ENCODE measurements around the gene CD2AP. TPM values are rescaled to one million over a fixed set of nuclear protein-coding genes. Genes with fewer than 3 reads are reported as not detected.
"Not testable (repeated sequence)": the region's sequence is repeated elsewhere in the genome, so short reads cannot be mapped to it uniquely, and the experiment has no call there.

Gene CD2AP
- total RNA-seq, 4 donors from 2014 or later: 49.8 to 140 (median 93.3) TPM

- Histone ChIP-seq H3K27me3 (no peaks in the 10 kb centered on the region), H3K9me3 (no peaks in the 10 kb centered on the region), H3K27ac (peak overlapping the region; percentile 16 to 67 (median 58)), H3K4me3 (no peak overlapping the region), H3K4me1 (peaks cover 3 to 38% (median 17%) of the 10 kb centered on the region in 4 donors), H3K36me3 (no peaks in the 10 kb centered on the region)
- WGBS, 2 donors (ENCODE audit: low coverage in 1 of 2): 22 to 51% methylated on average over 1 to 5 of the region's 5 CpGs
- peak; percentile 72 for DNase-seq
- intact Hi-C loops (cut with DNase I; ENCODE audit: low total_unique reads) (no loop called here), in situ Hi-C loops (cut with MboI; ENCODE audit: low pct_ligation_motif_present in 1 of 4, low pct_unique_long_range_greater_than_20kb in 1 of 4, low sequenced_read_pairs in 3 of 4) (loop anchor here in 2 of 4 donors (5.0 kb wide), 2 partner anchors 143 to 148 kb away; partner anchors contain the start of gene OPN5 (in 1 of the 2))
- no peak for TF ChIP-seq POLR2AphosphoS5 (IDR thresholded peaks at IDR 0.05)
- TF ChIP-seq CTCF (IDR thresholded peaks at IDR 0.05): no peak
- TF ChIP-seq POLR2A (IDR thresholded peaks at IDR 0.05): no peak
- no peak for TF ChIP-seq EP300 (IDR thresholded peaks at IDR 0.05; ENCODE audit: low read depth)
Observed at GRCh38 chr6:47634210-47635047, 156.8 kb downstream of the CD2AP start.

DNA sequence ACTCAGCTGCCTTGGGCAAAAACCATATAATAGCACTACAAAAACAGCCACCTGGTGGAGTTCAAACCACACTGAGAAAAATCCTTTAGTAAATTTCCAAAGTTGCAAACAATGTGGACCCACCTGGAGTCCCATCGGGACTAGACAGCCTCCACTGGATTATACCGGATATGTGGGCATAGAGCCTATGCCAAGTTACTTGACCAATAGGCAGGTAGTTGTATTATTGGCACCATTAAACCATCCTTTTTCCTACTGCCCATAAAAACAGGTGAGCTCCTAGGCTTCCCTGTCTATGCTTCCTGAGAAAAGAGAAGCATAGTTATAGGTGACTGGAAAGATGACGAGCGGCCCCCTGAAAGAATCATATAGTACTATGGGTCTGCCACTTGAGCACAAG, 169.1 kb downstream of the CD2AP start:
- H3K27me3 ChIP-seq: no peaks in the 10 kb centered on the region
- peaks cover 3 to 39% (median 23%) of the 10 kb centered on the region in 4 donors for H3K4me1 ChIP-seq
- no peak for TF ChIP-seq POLR2A (IDR thresholded peaks at IDR 0.05)
- TF ChIP-seq CTCF (IDR thresholded peaks at IDR 0.05): peak in 1 of 5 experiments; percentile 24
- TF ChIP-seq EP300 (IDR thresholded peaks at IDR 0.05; ENCODE audit: low read depth): no peak
- no peak for DNase-seq
- 42% methylated on average over 4 of the region's 4 CpGs; no CpG with 5 or more reads in 1 of the 2 donors for WGBS, 2 donors (ENCODE audit: low coverage in 1 of 2)
- no peaks in the 10 kb centered on the region for H3K9me3 ChIP-seq
- H3K27ac ChIP-seq: peak overlapping the region; percentile 66 to 79 (median 72)
- no peaks in the 10 kb centered on the region for H3K36me3 ChIP-seq
- intact Hi-C loops (cut with DNase I; ENCODE audit: low total_unique reads) (no loop called here), in situ Hi-C loops (cut with MboI; ENCODE audit: low pct_ligation_motif_present in 1 of 4, low pct_unique_long_range_greater_than_20kb in 1 of 4, low sequenced_read_pairs in 3 of 4) (no loop called here)
- H3K4me3 ChIP-seq: no peak overlapping the region

DNA sequence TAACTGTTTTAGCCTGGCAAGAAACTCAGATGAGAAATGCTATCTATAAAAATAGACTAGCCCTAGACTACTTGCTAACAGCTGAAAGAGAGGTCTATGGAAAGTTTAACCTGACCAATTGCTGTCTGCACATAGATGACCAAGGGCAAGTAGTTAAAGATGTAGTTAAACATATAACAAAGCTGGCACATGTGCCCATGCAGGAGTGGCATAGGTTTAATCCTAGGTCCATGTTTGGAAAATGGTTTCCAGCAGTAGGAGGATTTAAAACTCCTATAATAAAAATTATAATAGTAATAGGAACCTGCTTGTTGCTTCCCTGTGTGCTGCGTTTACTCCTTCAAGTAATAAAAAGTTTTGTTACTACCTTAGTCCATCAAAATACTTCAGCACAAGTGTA, 169.6 kb downstream of the CD2AP start:
- WGBS, 2 donors (ENCODE audit: low coverage in 1 of 2): 45 to 48% methylated on average over 1 of the region's 1 CpG
- intact Hi-C loops (cut with DNase I; ENCODE audit: low total_unique reads): no loop called here
- in situ Hi-C loops (cut with MboI; ENCODE audit: low pct_ligation_motif_present in 1 of 4, low pct_unique_long_range_greater_than_20kb in 1 of 4, low sequenced_read_pairs in 3 of 4): no loop called here
- Histone ChIP-seq H3K4me1 (peaks cover 3 to 35% (median 23%) of the 10 kb centered on the region in 4 donors), H3K27ac (peak overlapping the region; percentile 66 to 79 (median 72)), H3K36me3 (no peaks in the 10 kb centered on the region), H3K27me3 (no peaks in the 10 kb centered on the region), H3K9me3 (no peaks in the 10 kb centered on the region), H3K4me3 (no peak overlapping the region)
- TF ChIP-seq CTCF (IDR thresholded peaks at IDR 0.05) (no peak), EP300 (IDR thresholded peaks at IDR 0.05; ENCODE audit: low read depth) (no peak), POLR2A (IDR thresholded peaks at IDR 0.05) (no peak), POLR2AphosphoS5 (IDR thresholded peaks at IDR 0.05) (no peak)
- DNase-seq: no peak

DNA sequence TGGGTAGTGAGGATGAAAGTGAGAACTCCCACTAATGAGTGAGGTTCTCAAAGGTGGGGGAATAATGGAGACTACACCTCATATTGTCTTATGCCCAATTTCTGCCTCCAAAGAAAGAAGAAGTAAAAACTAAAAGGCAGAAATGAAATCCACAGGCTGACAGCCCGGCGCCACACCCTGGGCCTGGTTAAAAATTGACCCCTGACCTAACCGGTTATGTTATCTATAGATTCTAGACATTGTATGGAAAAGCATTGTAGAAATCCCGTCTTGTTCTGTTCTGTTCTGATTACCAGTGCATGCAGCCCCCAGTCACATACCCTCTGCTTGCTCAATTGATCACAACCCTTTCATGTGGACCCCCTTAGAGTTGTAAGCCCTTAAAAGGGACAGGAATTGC, 170.0 kb downstream of the CD2AP start:
- in situ Hi-C loops (cut with MboI; ENCODE audit: low pct_ligation_motif_present in 1 of 4, low pct_unique_long_range_greater_than_20kb in 1 of 4, low sequenced_read_pairs in 3 of 4); H3K36me3 ChIP-seq; H3K27me3 ChIP-seq; intact Hi-C loops (cut with DNase I; ENCODE audit: low total_unique reads); H3K9me3 ChIP-seq; H3K4me3 ChIP-seq: not testable (repeated sequence)
- Histone ChIP-seq H3K4me1 (peaks cover 3 to 34% (median 22%) of the 10 kb centered on the region in 4 donors), H3K27ac (peak overlapping the region; percentile 66 to 79 (median 72))
- WGBS, 2 donors (ENCODE audit: low coverage in 1 of 2): 23 to 38% methylated on average over 4 of the region's 4 CpGs
- DNase-seq: peak; percentile 67

Data from transverse colon (tissue), 4 donors.